ENCODE data around the gene TNFRSF8. TPM values are rescaled to one million over a fixed set of nuclear protein-coding genes. Genes with fewer than 3 reads are reported as not detected.

TNFRSF8 gene
- polyA plus RNA-seq (2012; rRNA removed): 0.07 TPM in 1 of 2 replicates, not detected in the other
- polyA plus RNA-seq (2012; cell fraction: cytosol; rRNA removed): 0.03 TPM in 1 of 2 replicates, not detected in the other
- 0.04 and 0.08 TPM in 2 replicates for polyA plus RNA-seq (2012; cell fraction: nucleus; rRNA removed)

DNA sequence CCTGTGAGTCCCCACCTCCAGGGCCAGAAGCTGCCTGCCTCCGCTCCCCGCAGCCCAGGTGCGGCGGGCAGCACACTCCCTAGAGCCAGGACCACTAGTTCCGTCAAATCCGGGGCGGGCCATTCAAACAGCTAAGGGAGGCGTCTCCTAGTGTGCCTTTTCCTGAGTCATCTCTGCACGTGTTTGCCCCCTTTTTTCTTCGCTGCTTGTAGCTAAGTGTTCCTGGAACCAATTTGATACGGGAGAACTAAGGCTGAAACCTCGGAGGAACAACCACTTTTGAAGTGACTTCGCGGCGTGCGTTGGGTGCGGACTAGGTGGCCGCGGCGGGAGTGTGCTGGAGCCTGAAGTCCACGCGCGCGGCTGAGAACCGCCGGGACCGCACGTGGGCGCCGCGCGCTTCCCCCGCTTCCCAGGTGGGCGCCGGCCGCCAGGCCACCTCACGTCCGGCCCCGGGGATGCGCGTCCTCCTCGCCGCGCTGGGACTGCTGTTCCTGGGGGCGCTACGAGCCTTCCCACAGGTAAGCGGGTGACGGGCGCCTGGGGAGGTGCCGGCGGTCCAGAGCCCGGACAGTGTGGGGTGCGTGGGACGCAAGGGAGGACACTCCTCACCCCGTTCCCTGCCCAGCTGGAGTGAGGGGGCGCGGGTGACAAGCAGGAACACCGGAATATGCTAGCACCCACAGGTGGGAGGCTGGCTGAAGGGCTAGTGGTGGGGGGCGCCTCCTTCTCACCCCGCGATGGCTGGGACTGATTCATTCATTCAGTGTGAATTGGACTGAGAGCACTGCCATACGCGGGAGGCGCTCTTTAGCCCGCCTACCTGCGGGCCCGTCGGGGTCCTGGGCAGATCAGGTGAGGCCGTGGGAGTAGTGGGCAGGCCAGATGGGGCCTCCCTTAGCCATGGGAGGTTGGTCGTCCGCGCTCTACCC lies at the start of gene TNFRSF8:
TNFRSF8 (plus strand) TSS at position 163 of the 932 bp plus-strand sequence; CDS start at position 459, 296 bp downstream.
- Histone ChIP-seq H3K9me3 (no peaks in the 10 kb centered on the region), H3K27ac (ENCODE audit: low read depth in 2 of 2, low read length in 1 of 2) (no peak within 1 kb of the TSS), H2AFZ (ENCODE audit: low read depth) (no peak within 1 kb of the TSS), H3K79me2 (ENCODE audit: insufficient read depth) (no peaks in the 10 kb centered on the region), H3K4me2 (peak within 1 kb of the TSS; percentile 47; the same call in 1 of the 2 replicates), H3K9ac (no peak within 1 kb of the TSS), H3K36me3 (replicated peaks in 1 of 2; ENCODE audit: control insufficient read depth in 1 of 2, insufficient read depth in 2 of 2, low read length in 1 of 2) (no peaks in the 10 kb centered on the region), H3K27me3 (ENCODE audit: insufficient read depth) (peaks cover 45% of the 10 kb centered on the region), H3K4me1 (ENCODE audit: control insufficient read depth in 1 of 2, insufficient read depth in 2 of 2, low read depth in 1 of 2, low read length in 1 of 2) (peaks cover 6 to 7% of the 10 kb centered on the region in 2 experiments; a peak in 2 of 4 replicates), H3K9me2 (no peaks in the 10 kb centered on the region), H3K4me3 (ENCODE audit: low read depth in 2 of 2, low read length in 1 of 2) (peak within 1 kb of the TSS; percentile 9 to 23; a peak in 2 of 4 replicates), H4K20me1 (ENCODE audit: insufficient read depth) (no peaks in the 10 kb centered on the region), H3F3A (replicated peaks; ENCODE audit: insufficient read depth) (no peaks in the 10 kb centered on the region)
- POLR2A ChIA-PET: no interaction called here
- TF ChIP-seq MAX (IDR thresholded peaks at IDR 0.05; ENCODE audit: low read depth): peak; percentile 83
- no peak for TF ChIP-seq MEF2A (IDR thresholded peaks at IDR 0.05; ENCODE audit: borderline replicate concordance, low read depth)
- TF ChIP-seq CHD2 (IDR thresholded peaks at IDR 0.05; ENCODE audit: low read length, partially characterized antibody): no peak
- CTCF ChIA-PET: interaction anchor here (0.6 to 1.0 kb wide), 2 partner anchors 16 to 62 kb away, joined by 3 read pairs; no protein-coding TSS in a partner anchor
- WGBS (ENCODE audit: low lambda C conversion rate): 9% methylated on average over 28 of the region's 72 CpGs
- DNase-seq: peak; percentile 56

DNA sequence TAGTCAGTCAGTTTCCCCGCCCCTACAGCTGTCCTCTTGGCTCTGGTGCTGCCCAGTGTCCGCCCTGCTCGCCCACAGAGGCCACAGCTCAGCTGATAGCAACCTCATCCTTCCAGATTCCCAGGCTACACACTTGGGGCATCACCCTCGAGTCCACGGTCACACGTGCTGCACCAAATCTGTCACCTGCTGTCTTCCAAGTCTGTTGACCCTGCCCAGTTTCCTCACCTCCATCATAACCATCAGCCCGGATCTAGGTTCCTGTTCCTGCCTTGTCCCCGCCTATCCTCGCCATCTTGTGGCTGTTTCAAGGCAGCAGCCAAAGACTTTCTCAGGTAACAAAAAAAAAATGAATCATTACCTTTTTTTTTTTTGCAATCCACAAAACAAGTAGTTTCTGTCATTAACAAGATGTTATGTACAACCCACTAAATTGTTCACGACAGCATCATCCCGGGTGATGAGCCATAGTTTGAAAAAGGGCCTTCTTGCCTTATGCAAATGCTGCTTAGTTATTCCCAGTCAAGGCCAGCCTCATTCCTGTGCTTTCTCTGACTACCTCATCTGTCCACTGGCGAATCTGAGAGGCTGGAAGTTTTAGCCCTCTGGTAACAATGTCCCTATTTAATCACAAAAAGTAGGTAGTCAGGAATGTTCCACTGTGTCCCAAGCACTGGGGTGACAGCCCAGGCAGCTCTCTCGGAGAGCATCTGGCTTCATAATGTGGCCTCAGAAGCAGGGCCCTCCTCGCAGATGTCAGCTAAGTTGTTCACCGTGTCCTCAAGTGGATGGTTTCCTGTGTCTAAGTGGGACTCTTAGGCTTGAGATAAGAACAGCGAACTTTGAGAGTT lies 48.7 kb upstream of the TNFRSF8 start:
- Histone ChIP-seq H3K9me3 (no peaks in the 10 kb centered on the region), H3K9me2 (no peaks in the 10 kb centered on the region), H3K9ac (no peak overlapping the region), H3K4me3 (ENCODE audit: low read depth in 2 of 2, low read length in 1 of 2) (no peak overlapping the region), H3K4me2 (0 out of 2 replicates have a peak overlapping the region, but pooled peaks have one; percentile 4), H3K27ac (ENCODE audit: low read depth in 2 of 2, low read length in 1 of 2) (peak overlapping the region in 1 of 2 experiments; percentile 72; a peak in 2 of 4 replicates), H4K20me1 (ENCODE audit: insufficient read depth) (peaks cover 5% of the 10 kb centered on the region; the same call in 1 of the 2 replicates), H3K27me3 (ENCODE audit: insufficient read depth) (no peaks in the 10 kb centered on the region), H3F3A (replicated peaks; ENCODE audit: insufficient read depth) (peaks cover 23% of the 10 kb centered on the region), H3K4me1 (ENCODE audit: control insufficient read depth in 1 of 2, insufficient read depth in 2 of 2, low read depth in 1 of 2, low read length in 1 of 2) (peaks cover 0 to 9% of the 10 kb centered on the region in 2 experiments; a peak in 2 of 4 replicates), H3K79me2 (ENCODE audit: insufficient read depth) (no peaks in the 10 kb centered on the region), H2AFZ (ENCODE audit: low read depth) (no peak overlapping the region), H3K36me3 (replicated peaks in 1 of 2; ENCODE audit: control insufficient read depth in 1 of 2, insufficient read depth in 2 of 2, low read length in 1 of 2) (peaks cover 4 to 31% of the 10 kb centered on the region in 2 experiments)
- no peak for TF ChIP-seq NRF1 (IDR thresholded peaks at IDR 0.05; ENCODE audit: low read depth, low read length)
- TF ChIP-seq, protein P1, sequence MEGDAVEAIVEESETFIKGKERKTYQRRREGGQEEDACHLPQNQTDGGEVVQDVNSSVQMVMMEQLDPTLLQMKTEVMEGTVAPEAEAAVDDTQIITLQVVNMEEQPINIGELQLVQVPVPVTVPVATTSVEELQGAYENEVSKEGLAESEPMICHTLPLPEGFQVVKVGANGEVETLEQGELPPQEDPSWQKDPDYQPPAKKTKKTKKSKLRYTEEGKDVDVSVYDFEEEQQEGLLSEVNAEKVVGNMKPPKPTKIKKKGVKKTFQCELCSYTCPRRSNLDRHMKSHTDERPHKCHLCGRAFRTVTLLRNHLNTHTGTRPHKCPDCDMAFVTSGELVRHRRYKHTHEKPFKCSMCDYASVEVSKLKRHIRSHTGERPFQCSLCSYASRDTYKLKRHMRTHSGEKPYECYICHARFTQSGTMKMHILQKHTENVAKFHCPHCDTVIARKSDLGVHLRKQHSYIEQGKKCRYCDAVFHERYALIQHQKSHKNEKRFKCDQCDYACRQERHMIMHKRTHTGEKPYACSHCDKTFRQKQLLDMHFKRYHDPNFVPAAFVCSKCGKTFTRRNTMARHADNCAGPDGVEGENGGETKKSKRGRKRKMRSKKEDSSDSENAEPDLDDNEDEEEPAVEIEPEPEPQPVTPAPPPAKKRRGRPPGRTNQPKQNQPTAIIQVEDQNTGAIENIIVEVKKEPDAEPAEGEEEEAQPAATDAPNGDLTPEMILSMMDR (IDR thresholded peaks at IDR 0.05): peak; percentile 31
- no peak for TF ChIP-seq TEAD4 (IDR thresholded peaks at IDR 0.05; ENCODE audit: borderline replicate concordance, insufficient read depth)
- no peak for TF ChIP-seq GATA2 (CRISPR knock-in tag; IDR thresholded peaks at IDR 0.05)
- no peak for TF ChIP-seq NFIC (IDR thresholded peaks at IDR 0.05; ENCODE audit: borderline replicate concordance)
- TF ChIP-seq ZBTB33 (IDR thresholded peaks at IDR 0.05; ENCODE audit: borderline replicate concordance, low read depth): no peak
- WGBS (ENCODE audit: low lambda C conversion rate): 84% methylated on average over 16 of the region's 16 CpGs
- no peak for DNase-seq
- POLR2A ChIA-PET: no interaction called here
- CTCF ChIA-PET: interaction anchor here (0.8 kb wide), 1 partner anchor 13 kb away, joined by 3 read pairs; no protein-coding TSS in a partner anchor
